ENCODE results near the gene TMEM219. TPM values are rescaled to one million over a fixed set of nuclear protein-coding genes. Genes with fewer than 3 reads are reported as not detected.

The TMEM219 gene
- total RNA-seq, 2 donors from 2014 or later: 52.5 to 63.8 TPM

- Mint-ChIP-seq H3K9me3 (peaks cover 7 to 8% of the 10 kb centered on the region in 2 donors), H3K27ac (peak within 1 kb of the TSS; percentile 93 to 95), H3K36me3 (peaks cover 26 to 32% of the 10 kb centered on the region in 2 donors)
- ATAC-seq (peak; percentile 95 to 99), DNase-seq (ENCODE audit: low spot score in 2 of 2) (peak; percentile 98)
Observed at GRCh38 chr16:29973384-29974246, 11.7 kb downstream of the TMEM219 start, which contains the start of gene TAOK2. Gene TAOK2, plus strand, starts transcription at chr16:29973868. Its CDS starts 3,905 bp downstream, at chr16:29977773.

- Mint-ChIP-seq H3K9me3 (peaks cover 7 to 8% of the 10 kb centered on the region in 2 donors), H3K36me3 (peaks cover 22 to 29% of the 10 kb centered on the region in 2 donors), H3K27ac (peak overlapping the region; percentile 93 to 95)
- DNase-seq (ENCODE audit: low spot score in 2 of 2) (no peak), ATAC-seq (peak in 1 of 2 donors; percentile 35)
Observed at GRCh38 chr16:29974291-29975133, 12.6 kb downstream of the TMEM219 start.

GRCh38 chr16:29975134-29975538 lies 13.3 kb downstream of the TMEM219 start:
- ATAC-seq (no peak), DNase-seq (ENCODE audit: low spot score in 2 of 2) (no peak)
- H3K9me3 Mint-ChIP-seq: peaks cover 7 to 8% of the 10 kb centered on the region in 2 donors
- peaks cover 22 to 29% of the 10 kb centered on the region in 2 donors for H3K36me3 Mint-ChIP-seq
- peak overlapping the region in 1 of 2 donors; percentile 93 for H3K27ac Mint-ChIP-seq

GRCh38 chr16:29975811-29976511 lies 14.1 kb downstream of the TMEM219 start:
- DNase-seq (ENCODE audit: low spot score in 2 of 2) (no peak), ATAC-seq (no peak)
- H3K27ac Mint-ChIP-seq: peak overlapping the region in 1 of 2 donors; percentile 93
- H3K36me3 Mint-ChIP-seq: peaks cover 22 to 29% of the 10 kb centered on the region in 2 donors
- H3K9me3 Mint-ChIP-seq: peaks cover 7 to 8% of the 10 kb centered on the region in 2 donors

GRCh38 chr16:29977063-29977825 lies 15.4 kb downstream of the TMEM219 start:
- peaks cover 17 to 29% of the 10 kb centered on the region in 2 donors for H3K36me3 Mint-ChIP-seq
- H3K27ac Mint-ChIP-seq: no peak overlapping the region
- ATAC-seq: no peak
- H3K9me3 Mint-ChIP-seq: peaks cover 7 to 8% of the 10 kb centered on the region in 2 donors
- DNase-seq (ENCODE audit: low spot score in 2 of 2): no peak

GRCh38 chr16:29978081-29978480 lies 16.2 kb downstream of the TMEM219 start:
- ATAC-seq (no peak), DNase-seq (ENCODE audit: low spot score in 2 of 2) (no peak)
- H3K27ac Mint-ChIP-seq: no peak overlapping the region
- H3K36me3 Mint-ChIP-seq: peaks cover 9 to 23% of the 10 kb centered on the region in 2 donors
- peaks cover 2 to 5% of the 10 kb centered on the region in 2 donors for H3K9me3 Mint-ChIP-seq

- peaks cover 3 to 20% of the 10 kb centered on the region in 2 donors for H3K36me3 Mint-ChIP-seq
- no peak for ATAC-seq
- no peak overlapping the region for H3K27ac Mint-ChIP-seq
- H3K9me3 Mint-ChIP-seq: no peaks in the 10 kb centered on the region
- no peak for DNase-seq (ENCODE audit: low spot score in 2 of 2)
Observed at GRCh38 chr16:29978564-29979270, 16.8 kb downstream of the TMEM219 start.

- no peak overlapping the region for H3K27ac Mint-ChIP-seq
- peaks cover 0 to 16% of the 10 kb centered on the region in 2 donors for H3K36me3 Mint-ChIP-seq
- DNase-seq (ENCODE audit: low spot score in 2 of 2) (no peak), ATAC-seq (no peak)
- H3K9me3 Mint-ChIP-seq: no peaks in the 10 kb centered on the region
Observed at GRCh38 chr16:29982560-29983419, 20.9 kb downstream of the TMEM219 start.

- no peaks in the 10 kb centered on the region for H3K9me3 Mint-ChIP-seq
- ATAC-seq: no peak
- H3K36me3 Mint-ChIP-seq: peaks cover 0 to 16% of the 10 kb centered on the region in 2 donors
- DNase-seq (ENCODE audit: low spot score in 2 of 2): no peak
- H3K27ac Mint-ChIP-seq: peak overlapping the region in 1 of 2 donors; percentile 12
Observed at GRCh38 chr16:29983420-29984136, 21.7 kb downstream of the TMEM219 start.

- Mint-ChIP-seq H3K27ac (no peak overlapping the region), H3K36me3 (peaks cover 0 to 16% of the 10 kb centered on the region in 2 donors), H3K9me3 (no peaks in the 10 kb centered on the region)
- no peak for ATAC-seq
- no peak for DNase-seq (ENCODE audit: low spot score in 2 of 2)
Observed at GRCh38 chr16:29984137-29984763, 22.4 kb downstream of the TMEM219 start.

- Mint-ChIP-seq H3K36me3 (peaks cover 0 to 16% of the 10 kb centered on the region in 2 donors), H3K27ac (no peak overlapping the region), H3K9me3 (no peaks in the 10 kb centered on the region)
- DNase-seq (ENCODE audit: low spot score in 2 of 2) (no peak), ATAC-seq (no peak)
Observed at GRCh38 chr16:29984764-29985147, 22.9 kb downstream of the TMEM219 start.

GRCh38 chr16:29985271-29985811 lies 23.5 kb downstream of the TMEM219 start:
- no peak for DNase-seq (ENCODE audit: low spot score in 2 of 2)
- no peak for ATAC-seq
- peaks cover 0 to 16% of the 10 kb centered on the region in 2 donors for H3K36me3 Mint-ChIP-seq
- H3K9me3 Mint-ChIP-seq: no peaks in the 10 kb centered on the region
- H3K27ac Mint-ChIP-seq: peak overlapping the region in 1 of 2 donors; percentile 73

GRCh38 chr16:29986231-29986630 lies 24.4 kb downstream of the TMEM219 start:
- Mint-ChIP-seq H3K27ac (peak overlapping the region; percentile 58 to 73), H3K36me3 (peaks cover 0 to 16% of the 10 kb centered on the region in 2 donors), H3K9me3 (no peaks in the 10 kb centered on the region)
- DNase-seq (ENCODE audit: low spot score in 2 of 2): no peak
- no peak for ATAC-seq
